HG02943 (cell line): ENCODE measurements around the gene ARID1A.
"Not testable (repeated sequence)": the region's sequence is repeated elsewhere in the genome, so short reads cannot be mapped to it uniquely, and the experiment has no call there.

ENCODE experiments used
- ATAC-seq: cut with Tn5 transposase; IDR thresholded peaks from one replicate; pipeline ENCODE4 v1.9.1; 2021; ENCODE audit warnings: mild to moderate bottlenecking, low read depth, moderate library complexity; ENCODE audit not compliant: unreplicated experiment

The ARID1A gene

GRCh38 chr1:26785611-26786436, 90.0 kb downstream of the ARID1A start:
- ATAC-seq, result no peak

- ATAC-seq, result no peak
Observed at GRCh38 chr1:26786437-26787380, 90.9 kb downstream of the ARID1A start.

GRCh38 chr1:26787381-26787705, 91.5 kb downstream of the ARID1A start:
- peak; percentile 32 for ATAC-seq

GRCh38 chr1:26787706-26788514, 92.1 kb downstream of the ARID1A start, which contains the start of gene PIGV:
Gene PIGV, plus strand, starts transcription at chr1:26787950. Its CDS starts 2,866 bp downstream, at chr1:26790816.
- peak; percentile 62 for ATAC-seq

- ATAC-seq, result no peak
Observed at GRCh38 chr1:26788515-26788785, 92.6 kb downstream of the ARID1A start.

- no peak for ATAC-seq
Observed at GRCh38 chr1:26788836-26789611, 93.2 kb downstream of the ARID1A start.

- no peak for ATAC-seq
Observed at GRCh38 chr1:26789612-26789865, 93.7 kb downstream of the ARID1A start.

GRCh38 chr1:26789931-26790330, 94.1 kb downstream of the ARID1A start:
- no peak for ATAC-seq

- no peak for ATAC-seq
Observed at GRCh38 chr1:26790551-26790953, 94.7 kb downstream of the ARID1A start.

GRCh38 chr1:26791148-26791547, 95.3 kb downstream of the ARID1A start:
- ATAC-seq, result no peak

- ATAC-seq, result no peak
Observed at GRCh38 chr1:26791626-26792025, 95.8 kb downstream of the ARID1A start.

- ATAC-seq, result no peak
Observed at GRCh38 chr1:26792924-26793323, 97.1 kb downstream of the ARID1A start.

- ATAC-seq, result no peak
Observed at GRCh38 chr1:26794391-26794790, 98.6 kb downstream of the ARID1A start.

GRCh38 chr1:26797627-26798026, 101.8 kb downstream of the ARID1A start:
- ATAC-seq, result no peak

- no peak for ATAC-seq
Observed at GRCh38 chr1:26799479-26800142, 103.8 kb downstream of the ARID1A start.

- ATAC-seq, result not testable (repeated sequence)
Observed at GRCh38 chr1:26803932-26804331, 108.1 kb downstream of the ARID1A start.

- not testable (repeated sequence) for ATAC-seq
Observed at GRCh38 chr1:26810105-26810504, 114.3 kb downstream of the ARID1A start.

- ATAC-seq, result no peak
Observed at GRCh38 chr1:26811057-26811456, 115.2 kb downstream of the ARID1A start.

- no peak for ATAC-seq
Observed at GRCh38 chr1:26811708-26812107, 115.9 kb downstream of the ARID1A start.

- ATAC-seq, result no peak
Observed at GRCh38 chr1:26814377-26814776, 118.6 kb downstream of the ARID1A start.
